ENCODE data around the gene COL23A1.
"Not testable (repeated sequence)": the region's sequence is repeated elsewhere in the genome, so short reads cannot be mapped to it uniquely, and the experiment has no call there.

The COL23A1 gene

DNA sequence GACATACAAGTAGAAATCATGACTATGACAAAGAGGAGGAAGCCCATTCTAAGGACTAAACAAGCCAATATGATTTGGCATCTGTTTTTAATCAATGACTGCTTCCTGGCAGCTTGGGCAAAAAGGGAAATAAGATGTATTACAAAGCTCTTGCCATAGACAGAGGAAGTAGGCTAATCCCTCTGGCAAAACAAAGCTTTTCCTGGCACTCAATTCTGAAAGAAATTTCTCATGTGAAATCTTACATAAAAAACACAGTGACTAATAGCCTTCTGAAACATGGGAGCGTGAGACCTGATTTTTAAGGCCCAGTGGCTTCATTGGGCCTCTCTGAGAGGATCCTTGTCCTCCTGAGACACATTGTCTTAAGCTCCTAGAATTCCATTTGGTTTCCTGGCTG is 93.6 kb downstream of the COL23A1 start:
- H3K27ac Mint-ChIP-seq = no peak overlapping the region
- no peak overlapping the region for H3K4me3 Mint-ChIP-seq
- H3K9me3 Mint-ChIP-seq = no peaks in the 10 kb centered on the region
- H3K4me1 Mint-ChIP-seq (ENCODE audit: low read depth) = no peaks in the 10 kb centered on the region
- no peaks in the 10 kb centered on the region for H3K36me3 Mint-ChIP-seq (ENCODE audit: low read depth)
- peaks cover 4% of the 10 kb centered on the region for H3K27me3 Mint-ChIP-seq (ENCODE audit: low read depth)

DNA sequence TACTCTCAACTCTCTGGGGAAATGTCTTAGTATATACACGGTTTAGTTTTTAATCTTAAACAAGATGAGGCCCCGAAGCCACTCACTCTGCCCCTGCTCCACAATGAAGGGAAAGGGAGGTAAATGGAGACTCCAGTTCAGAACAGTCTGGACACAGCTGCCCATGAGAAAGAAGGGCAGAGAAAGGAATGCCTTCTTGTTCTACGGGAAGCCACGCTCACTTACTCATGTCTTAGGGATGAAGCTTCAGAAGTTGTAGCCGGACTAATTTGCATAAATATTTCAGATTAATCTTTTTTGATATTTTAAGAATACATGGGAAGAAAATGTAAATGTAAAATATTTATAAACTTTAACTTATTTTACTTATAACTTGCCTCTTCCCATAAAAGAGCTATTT is 94.0 kb downstream of the COL23A1 start:
- Mint-ChIP-seq H3K36me3 (ENCODE audit: low read depth) (no peaks in the 10 kb centered on the region), H3K27me3 (ENCODE audit: low read depth) (peaks cover 4% of the 10 kb centered on the region), H3K4me3 (no peak overlapping the region), H3K9me3 (no peaks in the 10 kb centered on the region), H3K27ac (no peak overlapping the region), H3K4me1 (ENCODE audit: low read depth) (no peaks in the 10 kb centered on the region)

DNA sequence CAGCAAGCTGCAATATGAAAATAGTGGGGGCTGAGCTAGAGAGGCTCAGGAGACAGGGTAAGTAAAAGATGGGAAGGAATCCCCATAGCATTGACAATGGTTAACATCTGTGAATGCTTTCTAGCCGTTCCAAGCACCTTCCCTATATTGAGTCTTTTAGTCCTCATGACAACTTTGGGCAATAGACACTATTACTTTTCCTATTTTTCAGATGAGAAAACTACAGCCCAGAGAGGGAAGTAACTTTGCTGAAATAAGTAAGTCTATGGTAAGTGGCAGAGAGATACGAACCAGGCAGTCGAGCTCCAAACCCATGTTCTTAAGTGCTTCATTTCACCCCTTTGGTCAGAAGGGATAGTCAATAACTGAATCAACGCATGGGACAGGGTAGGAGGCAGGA is 94.5 kb downstream of the COL23A1 start:
- Mint-ChIP-seq H3K27me3 (ENCODE audit: low read depth) (peaks cover 4% of the 10 kb centered on the region), H3K4me1 (ENCODE audit: low read depth) (no peaks in the 10 kb centered on the region), H3K4me3 (no peak overlapping the region), H3K9me3 (no peaks in the 10 kb centered on the region), H3K36me3 (ENCODE audit: low read depth) (no peaks in the 10 kb centered on the region), H3K27ac (no peak overlapping the region)

DNA sequence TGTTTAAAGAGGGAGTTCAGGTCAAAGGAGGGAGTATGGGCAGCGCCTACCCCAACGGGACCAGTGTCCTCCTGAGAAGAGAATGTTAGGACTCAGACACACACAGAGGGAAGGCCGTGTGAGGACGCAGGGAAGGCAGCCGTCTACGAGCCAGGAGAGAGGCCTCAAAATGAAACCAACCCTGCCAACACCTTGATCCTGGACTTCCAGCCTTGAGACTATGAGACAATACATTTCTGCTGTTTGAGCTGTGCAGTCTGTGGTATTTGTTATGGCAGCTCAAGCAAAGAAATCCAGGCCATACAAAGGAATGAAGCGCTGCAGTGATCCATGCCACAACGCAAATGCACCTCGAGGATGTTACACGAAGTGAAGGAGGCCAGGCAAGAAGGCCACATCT is 97.9 kb downstream of the COL23A1 start:
- Mint-ChIP-seq H3K9me3 (no peaks in the 10 kb centered on the region), H3K27me3 (ENCODE audit: low read depth) (peaks cover 1% of the 10 kb centered on the region), H3K36me3 (ENCODE audit: low read depth) (no peaks in the 10 kb centered on the region), H3K4me3 (no peak overlapping the region), H3K4me1 (ENCODE audit: low read depth) (no peaks in the 10 kb centered on the region), H3K27ac (no peak overlapping the region)

DNA sequence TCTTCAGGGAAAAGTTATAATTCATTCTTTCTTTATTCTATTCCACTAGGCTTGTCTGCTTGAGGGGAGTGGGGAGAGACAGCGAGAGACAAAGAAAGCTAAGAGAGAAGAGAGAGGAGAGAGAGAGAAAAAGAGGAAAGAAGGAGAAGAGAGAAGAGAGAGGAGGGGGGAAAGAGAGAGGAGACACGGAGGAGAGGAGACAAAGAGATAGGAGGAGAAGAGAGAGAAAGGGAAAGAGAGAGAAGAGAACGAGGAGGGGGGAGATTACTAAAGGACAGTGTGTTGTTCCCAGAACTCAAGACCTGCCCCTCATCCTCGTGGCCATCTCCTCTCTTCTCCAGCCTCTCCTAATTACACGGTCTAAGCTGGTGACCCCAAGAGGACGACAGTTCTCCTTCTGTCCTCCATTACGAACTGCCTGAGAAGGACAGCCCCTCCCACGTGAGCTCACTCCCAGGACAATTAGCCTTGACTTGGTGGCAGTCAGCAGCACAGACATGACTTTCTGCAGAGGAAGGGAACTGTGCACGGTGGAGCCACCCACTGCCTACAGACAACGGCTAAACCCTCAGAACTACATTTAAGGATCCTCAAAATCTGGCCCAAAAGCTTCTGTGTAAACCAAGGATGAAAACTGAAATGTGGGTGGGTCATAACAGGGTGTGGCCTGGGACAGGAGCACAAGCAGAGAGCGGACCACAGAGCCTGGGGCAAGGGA is 99.1 kb downstream of the COL23A1 start:
- Mint-ChIP-seq H3K36me3 (ENCODE audit: low read depth) (no peaks in the 10 kb centered on the region), H3K4me1 (ENCODE audit: low read depth) (no peaks in the 10 kb centered on the region), H3K9me3 (no peaks in the 10 kb centered on the region), H3K27ac (no peak overlapping the region), H3K4me3 (no peak overlapping the region), H3K27me3 (ENCODE audit: low read depth) (no peaks in the 10 kb centered on the region)

DNA sequence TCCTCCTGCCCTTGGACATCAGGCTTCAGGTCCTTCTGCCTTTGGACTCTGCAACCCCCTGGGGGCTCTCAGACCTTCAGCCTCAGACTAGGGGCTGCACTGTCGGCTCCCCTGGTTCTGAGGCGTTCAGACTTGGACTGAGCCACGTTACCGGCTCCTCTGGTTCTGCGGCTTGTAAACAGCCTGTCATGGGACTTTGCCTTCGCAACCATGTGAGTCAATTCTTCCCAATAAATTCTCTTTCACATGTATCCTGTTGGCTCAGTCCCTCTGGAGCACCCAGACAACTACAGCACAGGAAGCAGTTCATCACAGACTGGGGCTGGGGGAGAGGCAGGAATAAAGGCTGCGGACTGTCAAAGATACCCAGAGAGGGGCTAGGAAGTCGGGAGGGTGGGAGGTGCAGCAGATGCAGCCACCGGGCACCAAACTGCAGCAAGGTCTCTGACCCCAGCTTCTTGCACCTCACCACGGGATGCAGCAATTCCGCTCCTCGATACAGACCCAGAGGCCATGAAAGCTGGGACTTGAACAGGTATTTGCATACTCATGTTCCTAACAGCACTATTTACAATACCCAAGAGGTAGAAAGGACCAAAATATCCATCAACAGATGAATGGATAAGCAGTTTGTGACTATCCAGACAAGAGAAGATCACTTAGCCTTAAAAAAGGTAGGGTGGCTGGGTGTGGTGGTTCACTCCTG is 100.8 kb downstream of the COL23A1 start:
- Mint-ChIP-seq H3K27me3 (ENCODE audit: low read depth) (no peaks in the 10 kb centered on the region), H3K9me3 (no peaks in the 10 kb centered on the region), H3K4me3 (no peak overlapping the region), H3K4me1 (ENCODE audit: low read depth) (no peaks in the 10 kb centered on the region), H3K36me3 (ENCODE audit: low read depth) (no peaks in the 10 kb centered on the region), H3K27ac (no peak overlapping the region)

DNA sequence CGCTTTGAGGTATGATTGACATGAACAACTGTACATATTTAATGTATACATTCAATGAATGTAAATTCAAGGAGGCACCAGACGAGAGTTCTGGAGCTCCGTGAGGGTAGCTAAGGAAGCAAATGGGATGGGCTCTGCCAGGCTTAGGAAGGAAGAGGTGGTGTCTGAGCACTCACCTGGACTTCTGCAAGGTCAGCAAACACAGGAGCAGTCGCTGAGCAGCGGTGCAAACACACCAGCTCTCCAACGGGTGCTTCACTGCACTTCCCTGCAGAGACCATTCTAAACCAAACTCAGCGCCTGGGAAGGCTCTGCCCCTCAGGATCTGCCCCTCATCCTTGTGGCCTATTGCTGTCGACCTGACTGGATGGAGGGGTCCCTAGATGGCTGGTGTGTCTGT is 101.5 kb downstream of the COL23A1 start:
- Mint-ChIP-seq H3K4me1 (ENCODE audit: low read depth) (peaks cover 1% of the 10 kb centered on the region), H3K27ac (no peak overlapping the region), H3K9me3 (no peaks in the 10 kb centered on the region), H3K4me3 (no peak overlapping the region), H3K27me3 (ENCODE audit: low read depth) (no peaks in the 10 kb centered on the region), H3K36me3 (ENCODE audit: low read depth) (no peaks in the 10 kb centered on the region)

DNA sequence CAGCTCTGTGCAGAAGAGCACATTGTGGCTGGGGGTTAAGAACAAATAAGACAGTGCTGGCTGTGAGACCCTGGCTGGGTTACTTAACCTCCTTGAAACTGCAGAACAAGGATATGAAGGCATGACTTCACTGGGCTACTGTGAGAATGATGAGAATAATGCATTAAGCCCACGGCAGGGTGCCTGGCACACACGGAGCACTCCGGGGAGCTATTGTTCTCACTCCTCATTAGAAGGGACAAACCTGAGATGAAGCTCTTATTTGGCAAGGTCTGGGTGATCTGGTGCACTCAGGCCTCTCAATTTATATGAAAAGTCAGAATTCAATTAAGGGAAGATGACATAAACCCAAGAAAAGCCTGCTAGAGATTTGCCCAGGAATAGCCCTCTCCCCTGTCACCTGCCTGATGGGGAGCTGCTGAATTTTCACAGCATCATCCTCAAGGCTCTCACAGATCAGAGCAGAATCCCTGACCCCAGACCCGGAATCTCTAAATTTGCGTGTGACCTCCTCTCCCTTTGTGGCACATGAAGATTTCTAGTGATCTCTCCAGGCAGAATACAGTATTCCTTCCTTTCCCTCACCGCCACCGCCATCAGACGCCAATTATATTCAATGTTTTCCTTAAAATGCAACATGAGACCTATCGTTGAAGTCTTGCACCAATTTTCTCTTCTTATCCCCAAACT is 102.1 kb downstream of the COL23A1 start:
- no peak overlapping the region for H3K27ac Mint-ChIP-seq

DNA sequence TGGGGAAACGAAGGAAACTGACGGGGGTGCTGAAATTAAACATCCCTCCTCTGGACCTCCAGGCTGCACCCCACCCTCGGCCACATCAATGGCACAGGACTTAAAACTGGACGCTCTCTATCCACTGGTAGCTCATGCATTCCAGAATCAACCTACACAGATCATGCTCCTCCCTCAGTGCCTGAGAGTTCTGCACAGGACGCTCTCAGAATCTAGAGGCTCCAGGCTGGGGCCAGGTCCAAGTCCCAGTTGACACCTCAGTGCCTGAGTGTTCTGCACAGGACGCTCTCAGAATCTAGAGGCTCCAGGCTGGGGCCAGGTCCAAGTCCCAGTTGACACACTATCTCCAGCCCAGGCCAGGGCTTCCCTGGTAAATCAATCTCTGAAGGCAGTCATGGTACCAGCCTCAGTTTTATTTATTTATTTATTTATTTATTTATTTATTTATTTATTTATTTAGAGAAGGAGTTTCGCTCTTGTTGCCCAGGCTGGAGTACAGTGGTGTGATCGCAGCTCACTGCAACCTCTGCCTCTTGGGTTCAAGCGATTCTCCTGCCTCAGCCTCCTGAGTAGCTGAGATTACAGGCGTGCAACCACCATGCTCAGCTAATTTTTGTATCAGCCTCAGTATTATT is 103.2 kb downstream of the COL23A1 start:
- H3K27ac Mint-ChIP-seq; H3K4me3 Mint-ChIP-seq; H3K9me3 Mint-ChIP-seq; H3K36me3 Mint-ChIP-seq (ENCODE audit: low read depth); H3K27me3 Mint-ChIP-seq (ENCODE audit: low read depth); H3K4me1 Mint-ChIP-seq (ENCODE audit: low read depth): not testable (repeated sequence)

More for the DNA sequence above, 102.1 kb downstream of the COL23A1 start:
- Mint-ChIP-seq H3K9me3 (no peaks in the 10 kb centered on the region), H3K36me3 (ENCODE audit: low read depth) (no peaks in the 10 kb centered on the region), H3K4me3 (no peak overlapping the region), H3K4me1 (ENCODE audit: low read depth) (peaks cover 3% of the 10 kb centered on the region), H3K27me3 (ENCODE audit: low read depth) (no peaks in the 10 kb centered on the region)

DNA sequence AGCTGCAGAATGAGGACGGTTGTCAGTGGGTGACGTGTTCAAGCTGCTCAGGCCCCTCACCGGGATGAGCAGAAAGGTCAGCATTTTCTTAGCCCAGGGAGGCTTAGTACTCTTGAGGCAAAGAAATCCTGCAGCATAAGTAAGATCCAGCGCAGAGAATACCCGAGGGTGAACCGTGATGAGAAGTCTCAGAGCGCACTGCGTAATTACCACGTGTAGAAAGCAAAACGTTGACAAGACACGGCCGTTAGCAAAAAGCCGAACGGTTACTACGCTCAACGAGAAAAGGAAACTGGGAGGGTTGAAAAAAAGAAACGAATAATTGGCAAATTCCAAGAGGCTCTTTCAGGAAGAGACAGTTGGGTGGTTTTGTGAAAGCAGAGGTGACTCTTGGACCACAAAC is 104.0 kb downstream of the COL23A1 start:
- Mint-ChIP-seq H3K9me3 (no peaks in the 10 kb centered on the region), H3K4me1 (ENCODE audit: low read depth) (peaks cover 3% of the 10 kb centered on the region), H3K27ac (no peak overlapping the region), H3K27me3 (ENCODE audit: low read depth) (no peaks in the 10 kb centered on the region), H3K4me3 (no peak overlapping the region), H3K36me3 (ENCODE audit: low read depth) (no peaks in the 10 kb centered on the region)

DNA sequence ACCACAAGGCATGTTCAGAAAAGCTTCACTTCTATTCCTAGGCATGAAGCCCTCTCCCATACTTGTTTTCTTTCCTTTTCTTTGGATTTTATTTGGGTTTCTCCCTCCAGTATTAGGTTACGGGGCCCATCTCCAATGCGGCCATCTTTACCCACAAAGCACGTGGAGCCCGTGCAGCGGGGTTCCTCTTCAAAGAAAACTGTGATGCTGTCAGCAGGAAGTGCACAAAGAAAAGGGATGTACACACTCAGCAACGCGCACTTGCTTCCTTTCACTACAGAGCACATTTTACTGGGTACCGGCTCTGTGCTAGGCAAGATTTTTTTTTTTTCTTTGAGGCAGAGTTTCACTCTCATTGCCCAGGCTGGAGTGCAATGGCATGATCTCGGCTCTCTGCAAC is 106.6 kb downstream of the COL23A1 start:
- Mint-ChIP-seq H3K27ac (no peak overlapping the region), H3K27me3 (ENCODE audit: low read depth) (no peaks in the 10 kb centered on the region), H3K4me3 (no peak overlapping the region), H3K4me1 (ENCODE audit: low read depth) (peaks cover 3% of the 10 kb centered on the region), H3K9me3 (no peaks in the 10 kb centered on the region), H3K36me3 (ENCODE audit: low read depth) (no peaks in the 10 kb centered on the region)

DNA sequence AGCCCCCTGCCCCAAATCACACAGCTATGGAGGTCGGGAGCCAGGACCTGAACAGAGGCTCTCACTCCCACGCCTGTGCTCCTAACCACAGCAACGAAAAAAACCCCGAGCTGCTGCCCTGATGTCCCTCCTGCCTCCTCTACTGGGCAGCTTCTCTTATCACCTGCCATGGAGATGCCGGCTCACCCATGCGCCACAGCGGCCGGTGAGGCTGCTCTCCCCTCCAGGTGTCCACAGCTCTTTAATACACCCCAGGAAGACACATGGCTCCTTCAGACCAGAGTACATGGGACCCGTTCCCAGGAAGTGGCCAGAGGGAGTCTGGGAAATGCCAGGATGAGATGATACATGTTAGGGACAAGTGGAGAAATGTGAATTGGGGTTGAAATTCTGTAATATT is 110.9 kb downstream of the COL23A1 start:
- Mint-ChIP-seq H3K36me3 (ENCODE audit: low read depth) (no peaks in the 10 kb centered on the region), H3K4me1 (ENCODE audit: low read depth) (peaks cover 3% of the 10 kb centered on the region), H3K4me3 (no peak overlapping the region), H3K27ac (no peak overlapping the region), H3K9me3 (no peaks in the 10 kb centered on the region), H3K27me3 (ENCODE audit: low read depth) (no peaks in the 10 kb centered on the region)

DNA sequence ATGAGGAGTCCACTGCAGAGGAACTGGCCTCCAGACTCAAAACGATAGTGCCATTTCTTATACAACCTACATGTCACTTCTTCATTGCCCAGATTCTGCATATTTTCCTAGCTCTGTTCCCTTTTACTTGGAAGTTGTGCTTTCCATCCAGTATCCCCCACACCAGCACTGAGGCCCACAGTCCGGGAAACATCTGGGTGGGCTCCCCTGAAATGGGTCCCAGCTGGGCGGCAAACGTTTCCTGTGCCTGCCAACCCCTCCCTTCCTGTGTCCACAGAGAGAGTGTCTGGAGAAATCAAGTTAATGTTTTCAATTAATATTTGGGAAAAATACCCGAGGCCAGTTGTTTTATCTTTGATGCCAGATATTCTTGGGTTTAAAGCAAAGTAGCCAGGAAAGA is 111.8 kb downstream of the COL23A1 start:
- Mint-ChIP-seq H3K4me1 (ENCODE audit: low read depth) (no peaks in the 10 kb centered on the region), H3K9me3 (no peaks in the 10 kb centered on the region), H3K4me3 (no peak overlapping the region), H3K27ac (no peak overlapping the region), H3K27me3 (ENCODE audit: low read depth) (no peaks in the 10 kb centered on the region), H3K36me3 (ENCODE audit: low read depth) (no peaks in the 10 kb centered on the region)

DNA sequence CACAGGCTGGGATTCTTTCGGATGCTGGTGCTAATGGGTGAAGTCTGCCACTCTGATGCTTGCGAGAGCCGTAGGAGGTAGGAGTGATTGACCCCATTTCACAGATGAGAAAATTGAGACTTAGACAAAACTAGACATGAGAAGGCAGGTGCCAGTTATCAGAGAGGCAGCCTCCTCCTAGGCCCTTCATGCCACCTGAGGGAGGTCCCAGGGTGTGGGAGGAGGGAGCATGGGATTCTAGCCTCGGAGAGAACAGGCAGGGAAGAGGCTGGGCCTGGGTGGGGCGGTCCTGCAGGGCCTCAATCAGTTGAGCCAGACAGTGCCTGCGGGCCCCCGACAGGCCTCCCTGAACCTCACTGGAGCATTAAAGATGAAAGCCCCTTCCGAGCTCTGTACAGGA is 112.4 kb downstream of the COL23A1 start:
- no peaks in the 10 kb centered on the region for H3K27me3 Mint-ChIP-seq (ENCODE audit: low read depth)
- no peaks in the 10 kb centered on the region for H3K36me3 Mint-ChIP-seq (ENCODE audit: low read depth)
- H3K27ac Mint-ChIP-seq = no peak overlapping the region
- no peak overlapping the region for H3K4me3 Mint-ChIP-seq
- no peaks in the 10 kb centered on the region for H3K9me3 Mint-ChIP-seq
- H3K4me1 Mint-ChIP-seq (ENCODE audit: low read depth) = no peaks in the 10 kb centered on the region
